Stimulated activated CD4-positive, alpha-beta T cell treated with anti-CD3 and anti-CD28 coated beads, Interleukin-4, amount 100 ng/mL, for 4 hours (primary cell): ENCODE data around the gene PSRC1.

Experiments
- DNase-seq, 2 experiments: peaks; one replicate each; pipeline ENCODE4 v3.0.0-alpha.2; 2020

Gene PSRC1

GRCh38 chr1:109271458-109271857, 11.5 kb downstream of the PSRC1 start:
- no peak for DNase-seq

- DNase-seq, result no peak
Measured at GRCh38 chr1:109270623-109271317, 12.2 kb downstream of the PSRC1 start.

GRCh38 chr1:109269981-109270622, 12.8 kb downstream of the PSRC1 start:
- DNase-seq, result no peak

GRCh38 chr1:109269212-109269980, 13.5 kb downstream of the PSRC1 start:
- DNase-seq, result no peak

- no peak for DNase-seq
Measured at GRCh38 chr1:109268431-109269211, 14.3 kb downstream of the PSRC1 start.

- no peak for DNase-seq
Measured at GRCh38 chr1:109267743-109268300, 15.1 kb downstream of the PSRC1 start.

- no peak for DNase-seq
Measured at GRCh38 chr1:109266965-109267364, 16.0 kb downstream of the PSRC1 start.

GRCh38 chr1:109265741-109266330, 17.1 kb downstream of the PSRC1 start:
- no peak for DNase-seq

- DNase-seq, result no peak
Measured at GRCh38 chr1:109265016-109265415, 17.9 kb downstream of the PSRC1 start.

GRCh38 chr1:109264379-109264755, 18.6 kb downstream of the PSRC1 start:
- DNase-seq, result no peak

- peak; percentile 61 to 78 for DNase-seq
Measured at GRCh38 chr1:109263597-109264378, 19.2 kb downstream of the PSRC1 start.

- DNase-seq, result no peak
Measured at GRCh38 chr1:109263234-109263596, 19.7 kb downstream of the PSRC1 start.

GRCh38 chr1:109262231-109263055, 20.5 kb downstream of the PSRC1 start:
- DNase-seq, result no peak

GRCh38 chr1:109261578-109261977, 21.4 kb downstream of the PSRC1 start:
- DNase-seq, result no peak

- no peak for DNase-seq
Measured at GRCh38 chr1:109261006-109261405, 21.9 kb downstream of the PSRC1 start.

GRCh38 chr1:109259674-109260557, 23.0 kb downstream of the PSRC1 start:
- no peak for DNase-seq

- DNase-seq, result no peak
Measured at GRCh38 chr1:109258481-109259466, 24.2 kb downstream of the PSRC1 start.

GRCh38 chr1:109257682-109258421, 25.1 kb downstream of the PSRC1 start:
- no peak for DNase-seq
